Epithelial cell of alveolus of lung (primary cell): Measurements from ENCODE around the gene BMP7. TPM values are rescaled to one million over a fixed set of nuclear protein-coding genes. Genes with fewer than 3 reads are reported as not detected.

ENCODE experiments used
- total RNA-seq: library from RNA; depleted of rRNA; stranded (reverse); fragments of >200 nt; gene quantifications from 2 replicates; pipeline ENCODE4 v1.2.1, GENCODE V29; 2015

Gene BMP7
- total RNA-seq: not detected in 2 replicates

GRCh38 chr20:57266291-57267157 lies at the start of gene BMP7:
TSS of gene BMP7 (minus strand) at chr20:57266641. CDS start at chr20:57266122, 519 bp downstream.

Other genes with a start within 250 kb of the BMP7 start
- not detected in 2 replicates for gene SPO11, start 63.2 kb upstream of the BMP7 start, total RNA-seq
- 31.7 and 42.4 TPM in 2 replicates for gene RAE1, start 84.6 kb upstream of the BMP7 start, total RNA-seq
- gene RBM38, start 124.8 kb upstream of the BMP7 start, total RNA-seq: 7.6 and 12.4 TPM in 2 replicates